Measurements from ENCODE around the gene TMPRSS11B. TPM values are rescaled to one million over a fixed set of nuclear protein-coding genes. Genes with fewer than 3 reads are reported as not detected.

The TMPRSS11B gene
- total and polyA plus RNA-seq, 2 experiments from 2014 or later = not detected

DNA sequence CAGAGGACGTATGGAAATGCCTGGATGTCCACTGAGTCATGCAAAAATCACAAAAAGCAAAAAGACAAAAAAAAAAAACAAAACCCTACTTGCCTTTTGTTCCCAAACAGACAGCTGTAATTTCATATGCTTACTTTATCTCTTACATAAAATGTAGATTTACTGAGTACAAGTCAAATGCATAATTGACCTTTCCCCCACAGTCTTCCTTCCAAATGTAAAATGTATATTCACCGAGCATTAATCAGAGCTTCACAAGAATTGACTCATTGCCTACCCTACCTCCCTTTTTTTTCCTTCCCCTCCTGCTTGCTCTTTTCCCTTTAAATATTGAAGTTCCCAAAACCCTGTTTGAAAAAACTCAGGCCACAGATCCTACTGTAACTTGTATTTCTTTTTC lies 32.5 kb upstream of the TMPRSS11B start (continued):
- TF ChIP-seq, protein P1, sequence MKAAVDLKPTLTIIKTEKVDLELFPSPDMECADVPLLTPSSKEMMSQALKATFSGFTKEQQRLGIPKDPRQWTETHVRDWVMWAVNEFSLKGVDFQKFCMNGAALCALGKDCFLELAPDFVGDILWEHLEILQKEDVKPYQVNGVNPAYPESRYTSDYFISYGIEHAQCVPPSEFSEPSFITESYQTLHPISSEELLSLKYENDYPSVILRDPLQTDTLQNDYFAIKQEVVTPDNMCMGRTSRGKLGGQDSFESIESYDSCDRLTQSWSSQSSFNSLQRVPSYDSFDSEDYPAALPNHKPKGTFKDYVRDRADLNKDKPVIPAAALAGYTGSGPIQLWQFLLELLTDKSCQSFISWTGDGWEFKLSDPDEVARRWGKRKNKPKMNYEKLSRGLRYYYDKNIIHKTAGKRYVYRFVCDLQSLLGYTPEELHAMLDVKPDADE (IDR thresholded peaks at IDR 0.05) = no peak
- no peak for TF ChIP-seq STAT1 (IDR thresholded peaks at IDR 0.05; ENCODE audit: unreplicated experiment)
- TF ChIP-seq, protein P2, sequence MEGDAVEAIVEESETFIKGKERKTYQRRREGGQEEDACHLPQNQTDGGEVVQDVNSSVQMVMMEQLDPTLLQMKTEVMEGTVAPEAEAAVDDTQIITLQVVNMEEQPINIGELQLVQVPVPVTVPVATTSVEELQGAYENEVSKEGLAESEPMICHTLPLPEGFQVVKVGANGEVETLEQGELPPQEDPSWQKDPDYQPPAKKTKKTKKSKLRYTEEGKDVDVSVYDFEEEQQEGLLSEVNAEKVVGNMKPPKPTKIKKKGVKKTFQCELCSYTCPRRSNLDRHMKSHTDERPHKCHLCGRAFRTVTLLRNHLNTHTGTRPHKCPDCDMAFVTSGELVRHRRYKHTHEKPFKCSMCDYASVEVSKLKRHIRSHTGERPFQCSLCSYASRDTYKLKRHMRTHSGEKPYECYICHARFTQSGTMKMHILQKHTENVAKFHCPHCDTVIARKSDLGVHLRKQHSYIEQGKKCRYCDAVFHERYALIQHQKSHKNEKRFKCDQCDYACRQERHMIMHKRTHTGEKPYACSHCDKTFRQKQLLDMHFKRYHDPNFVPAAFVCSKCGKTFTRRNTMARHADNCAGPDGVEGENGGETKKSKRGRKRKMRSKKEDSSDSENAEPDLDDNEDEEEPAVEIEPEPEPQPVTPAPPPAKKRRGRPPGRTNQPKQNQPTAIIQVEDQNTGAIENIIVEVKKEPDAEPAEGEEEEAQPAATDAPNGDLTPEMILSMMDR (conservative IDR thresholded peaks at IDR 0.05; ENCODE audit: low read depth in 2 of 2) = no peak
- TF ChIP-seq JUNB (IDR thresholded peaks at IDR 0.05; ENCODE audit: unreplicated experiment) = no peak
- no peak for TF ChIP-seq POLR2AphosphoS5 (IDR thresholded peaks at IDR 0.05; ENCODE audit: low read depth)
- TF ChIP-seq EZH2phosphoT487 (IDR thresholded peaks at IDR 0.05; ENCODE audit: unreplicated experiment) = no peak

DNA sequence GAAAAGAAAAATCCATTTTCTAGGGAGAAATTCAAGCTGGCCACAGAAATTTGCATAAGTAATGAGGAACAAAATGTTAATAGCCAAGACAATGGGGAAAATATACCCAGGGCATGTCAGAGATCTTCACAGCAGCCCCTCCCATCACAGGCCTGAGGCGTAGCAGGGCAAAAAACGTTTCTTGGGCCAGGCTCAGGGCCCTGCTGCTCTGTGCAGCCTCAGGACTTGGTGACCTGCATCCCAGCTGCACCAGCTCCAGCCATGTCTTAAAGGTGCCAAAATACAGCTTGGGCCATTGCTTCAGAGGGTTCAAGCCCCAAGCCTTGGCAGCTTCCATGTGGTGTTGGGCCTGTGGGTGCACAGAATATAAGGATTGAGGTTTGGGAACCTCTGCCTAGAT lies 32.1 kb upstream of the TMPRSS11B start:
- TF ChIP-seq POLR2AphosphoS5 (IDR thresholded peaks at IDR 0.05; ENCODE audit: low read depth) (no peak), EZH2 (IDR thresholded peaks at IDR 0.05; ENCODE audit: low read depth, unreplicated experiment) (no peak)
- TF ChIP-seq, protein P1 (IDR thresholded peaks at IDR 0.05) = no peak
- TF ChIP-seq, protein P3, sequence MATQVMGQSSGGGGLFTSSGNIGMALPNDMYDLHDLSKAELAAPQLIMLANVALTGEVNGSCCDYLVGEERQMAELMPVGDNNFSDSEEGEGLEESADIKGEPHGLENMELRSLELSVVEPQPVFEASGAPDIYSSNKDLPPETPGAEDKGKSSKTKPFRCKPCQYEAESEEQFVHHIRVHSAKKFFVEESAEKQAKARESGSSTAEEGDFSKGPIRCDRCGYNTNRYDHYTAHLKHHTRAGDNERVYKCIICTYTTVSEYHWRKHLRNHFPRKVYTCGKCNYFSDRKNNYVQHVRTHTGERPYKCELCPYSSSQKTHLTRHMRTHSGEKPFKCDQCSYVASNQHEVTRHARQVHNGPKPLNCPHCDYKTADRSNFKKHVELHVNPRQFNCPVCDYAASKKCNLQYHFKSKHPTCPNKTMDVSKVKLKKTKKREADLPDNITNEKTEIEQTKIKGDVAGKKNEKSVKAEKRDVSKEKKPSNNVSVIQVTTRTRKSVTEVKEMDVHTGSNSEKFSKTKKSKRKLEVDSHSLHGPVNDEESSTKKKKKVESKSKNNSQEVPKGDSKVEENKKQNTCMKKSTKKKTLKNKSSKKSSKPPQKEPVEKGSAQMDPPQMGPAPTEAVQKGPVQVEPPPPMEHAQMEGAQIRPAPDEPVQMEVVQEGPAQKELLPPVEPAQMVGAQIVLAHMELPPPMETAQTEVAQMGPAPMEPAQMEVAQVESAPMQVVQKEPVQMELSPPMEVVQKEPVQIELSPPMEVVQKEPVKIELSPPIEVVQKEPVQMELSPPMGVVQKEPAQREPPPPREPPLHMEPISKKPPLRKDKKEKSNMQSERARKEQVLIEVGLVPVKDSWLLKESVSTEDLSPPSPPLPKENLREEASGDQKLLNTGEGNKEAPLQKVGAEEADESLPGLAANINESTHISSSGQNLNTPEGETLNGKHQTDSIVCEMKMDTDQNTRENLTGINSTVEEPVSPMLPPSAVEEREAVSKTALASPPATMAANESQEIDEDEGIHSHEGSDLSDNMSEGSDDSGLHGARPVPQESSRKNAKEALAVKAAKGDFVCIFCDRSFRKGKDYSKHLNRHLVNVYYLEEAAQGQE (IDR thresholded peaks at IDR 0.05; ENCODE audit: unreplicated experiment) = no peak
- Mint-ChIP-seq H3K27me3 (ENCODE audit: insufficient read depth, low read depth, poor library complexity) (peaks cover 7% of the 10 kb centered on the region), H3K9me3 (no peaks in the 10 kb centered on the region), H3K36me3 (ENCODE audit: low read depth) (peaks cover 8% of the 10 kb centered on the region; the same call in 2 of the 3 replicates), H3K27ac (no peak overlapping the region), H3K4me3 (no peak overlapping the region), H3K4me1 (peaks cover 33% of the 10 kb centered on the region)
- Histone ChIP-seq H3K4me1 (ENCODE audit: insufficient read depth) (peaks cover 24% of the 10 kb centered on the region), H3K27ac (ENCODE audit: low read depth) (no peak overlapping the region), H3K79me2 (replicated peaks; ENCODE audit: insufficient read depth) (no peaks in the 10 kb centered on the region), H3K9me2 (ENCODE audit: insufficient read depth) (no peaks in the 10 kb centered on the region; the same call in 1 of the 2 replicates), H3K4me3 (no peak overlapping the region), H3F3A (replicated peaks; ENCODE audit: low read depth) (no peaks in the 10 kb centered on the region), H3K36me3 (ENCODE audit: insufficient read depth) (no peaks in the 10 kb centered on the region), H3K27me3 (ENCODE audit: insufficient read depth) (no peaks in the 10 kb centered on the region), H3K4me2 (no peak overlapping the region), H2AFZ (no peak overlapping the region), H4K20me1 (replicated peaks; ENCODE audit: insufficient read depth) (no peaks in the 10 kb centered on the region)
- ATAC-seq (no peak), DNase-seq (ENCODE audit: low spot score) (no peak)

Data from GM23338 (cell line).